GM18861 (cell line): ENCODE data around the gene GNG12.

Experiments
- ATAC-seq: cut with Tn5 transposase; IDR thresholded peaks from one replicate; pipeline ENCODE4 v1.9.1; 2021; ENCODE audit not compliant: unreplicated experiment

The GNG12 gene

GRCh38 chr1:67755619-67756018, 77.6 kb downstream of the GNG12 start:
- no peak for ATAC-seq

GRCh38 chr1:67755160-67755559, 78.1 kb downstream of the GNG12 start:
- no peak for ATAC-seq

GRCh38 chr1:67754526-67754920, 78.7 kb downstream of the GNG12 start:
- no peak for ATAC-seq

GRCh38 chr1:67753776-67754525, 79.3 kb downstream of the GNG12 start:
- ATAC-seq = no peak

- no peak for ATAC-seq
Measured at GRCh38 chr1:67752306-67752705, 81.0 kb downstream of the GNG12 start.

- no peak for ATAC-seq
Measured at GRCh38 chr1:67750691-67751054, 82.6 kb downstream of the GNG12 start.

GRCh38 chr1:67749844-67750690, 83.2 kb downstream of the GNG12 start:
- ATAC-seq = no peak

- no peak for ATAC-seq
Measured at GRCh38 chr1:67749263-67749843, 83.9 kb downstream of the GNG12 start.

GRCh38 chr1:67748630-67749029, 84.6 kb downstream of the GNG12 start:
- peak; percentile 94 for ATAC-seq

GRCh38 chr1:67747671-67748546, 85.4 kb downstream of the GNG12 start:
- no peak for ATAC-seq

- ATAC-seq = no peak
Measured at GRCh38 chr1:67745875-67746698, 87.2 kb downstream of the GNG12 start.

GRCh38 chr1:67743072-67743725, 90.1 kb downstream of the GNG12 start:
- no peak for ATAC-seq

GRCh38 chr1:67741736-67742135, 91.5 kb downstream of the GNG12 start:
- ATAC-seq = no peak

- ATAC-seq = no peak
Measured at GRCh38 chr1:67741121-67741520, 92.1 kb downstream of the GNG12 start.

- ATAC-seq = no peak
Measured at GRCh38 chr1:67740543-67740942, 92.7 kb downstream of the GNG12 start.

GRCh38 chr1:67739361-67739760, 93.9 kb downstream of the GNG12 start:
- no peak for ATAC-seq

GRCh38 chr1:67738401-67738800, 94.9 kb downstream of the GNG12 start:
- no peak for ATAC-seq

GRCh38 chr1:67737875-67738274, 95.4 kb downstream of the GNG12 start:
- no peak for ATAC-seq

- ATAC-seq = no peak
Measured at GRCh38 chr1:67736750-67737149, 96.5 kb downstream of the GNG12 start.
